Measurements from ENCODE around the gene CACNG4.

CACNG4 gene

DNA sequence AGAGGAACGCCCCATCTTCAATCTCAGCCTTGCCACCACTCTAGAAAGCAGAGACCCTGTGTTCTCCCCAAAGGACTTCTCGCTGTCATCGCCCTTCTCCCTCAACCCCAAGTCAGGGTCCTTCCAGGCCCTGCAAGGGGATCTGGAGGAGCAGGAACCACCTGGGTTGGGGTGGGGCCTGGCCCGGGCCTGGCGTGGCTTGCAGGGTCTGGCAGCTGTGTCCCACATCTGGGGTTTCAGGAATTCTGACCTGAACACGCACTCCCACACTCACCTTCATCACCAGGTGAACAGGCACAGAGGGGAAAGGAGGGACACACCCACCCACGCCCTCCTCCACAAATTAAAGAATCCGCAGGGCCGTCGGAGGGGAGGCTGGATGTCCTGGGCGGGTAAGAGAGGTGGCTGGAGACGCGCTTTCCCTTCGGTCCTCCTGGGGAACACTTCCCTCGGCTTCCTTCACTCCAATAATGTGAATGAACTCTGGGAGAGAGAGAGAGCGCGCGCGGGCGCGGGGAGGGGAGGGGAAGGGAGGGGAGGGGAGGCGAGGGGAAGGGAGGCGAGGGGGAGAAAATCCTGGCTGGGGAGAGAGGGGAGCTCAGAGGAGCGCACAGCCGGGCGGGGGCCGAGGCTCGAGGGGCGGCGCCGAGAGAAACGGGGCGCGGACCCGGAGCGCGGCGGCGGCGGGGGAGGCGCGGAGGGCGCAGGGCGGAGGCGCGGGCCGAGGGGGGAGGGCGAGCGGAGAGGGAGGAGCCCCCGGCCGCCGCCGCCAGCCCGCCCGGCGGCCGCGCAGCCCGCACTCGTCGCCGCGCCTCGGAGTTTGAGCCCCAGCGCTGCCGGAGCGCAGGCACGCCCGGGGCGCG, at the start of gene CACNG4:
Gene CACNG4, plus strand, starts transcription at position 799 of the 863 bp plus-strand sequence. CDS start 205 bp downstream, outside the sequence.
- DNase-seq, result no peak

DNA sequence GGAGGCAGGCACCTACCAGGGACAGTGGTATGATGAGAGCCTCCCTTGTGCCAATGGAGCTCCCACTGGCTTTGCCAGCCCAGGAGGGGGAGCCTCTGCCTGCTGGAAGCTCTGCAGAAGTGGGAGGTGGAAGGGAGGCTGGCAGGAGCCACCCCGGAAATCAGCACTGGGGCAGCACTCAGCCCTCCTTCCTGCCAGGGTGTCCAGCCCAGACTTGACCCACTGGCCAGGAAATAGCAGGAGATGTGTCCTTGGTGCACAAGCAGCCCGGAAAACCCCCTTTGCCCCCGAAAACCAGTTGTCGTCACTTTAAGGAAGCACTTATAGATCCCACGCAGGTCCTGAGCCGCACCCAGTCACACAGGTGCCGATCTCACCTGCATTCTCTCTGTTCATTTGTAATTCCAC, 49.3 kb upstream of the CACNG4 start:
- DNase-seq, result no peak

- no peak for DNase-seq
Measured at GRCh38 chr17:66915792-66916191, 48.7 kb upstream of the CACNG4 start.

- DNase-seq, result no peak
Measured at GRCh38 chr17:66916946-66917345, 47.6 kb upstream of the CACNG4 start.

DNA sequence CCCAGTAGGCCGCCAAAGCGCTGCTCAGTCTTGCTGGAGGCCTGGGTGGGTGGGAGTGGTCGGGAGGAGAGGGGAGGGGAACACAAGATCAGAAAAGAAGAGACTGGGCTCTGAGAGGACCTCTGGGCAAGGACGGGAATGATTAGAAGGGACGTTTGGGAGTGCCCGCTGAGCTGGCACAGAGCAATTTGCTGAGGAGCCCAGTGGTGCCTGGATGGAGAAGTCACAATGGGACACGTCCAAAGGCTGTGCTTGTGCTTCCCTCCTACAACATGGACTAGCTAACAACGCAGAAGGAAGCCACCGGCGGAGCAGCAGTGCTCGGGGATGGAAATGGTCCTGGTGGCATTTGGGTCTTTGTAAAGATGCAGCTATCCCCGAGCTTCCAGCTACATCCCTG, 45.6 kb upstream of the CACNG4 start:
- no peak for DNase-seq

- no peak for DNase-seq
Measured at GRCh38 chr17:66920435-66920834, 44.1 kb upstream of the CACNG4 start.

GRCh38 chr17:66920950-66921349, 43.6 kb upstream of the CACNG4 start:
- no peak for DNase-seq

GRCh38 chr17:66923886-66924285, 40.6 kb upstream of the CACNG4 start:
- no peak for DNase-seq

- DNase-seq, result no peak
Measured at GRCh38 chr17:66925811-66926500, 38.6 kb upstream of the CACNG4 start.

- no peak for DNase-seq
Measured at GRCh38 chr17:66928949-66929348, 35.6 kb upstream of the CACNG4 start.

DNA sequence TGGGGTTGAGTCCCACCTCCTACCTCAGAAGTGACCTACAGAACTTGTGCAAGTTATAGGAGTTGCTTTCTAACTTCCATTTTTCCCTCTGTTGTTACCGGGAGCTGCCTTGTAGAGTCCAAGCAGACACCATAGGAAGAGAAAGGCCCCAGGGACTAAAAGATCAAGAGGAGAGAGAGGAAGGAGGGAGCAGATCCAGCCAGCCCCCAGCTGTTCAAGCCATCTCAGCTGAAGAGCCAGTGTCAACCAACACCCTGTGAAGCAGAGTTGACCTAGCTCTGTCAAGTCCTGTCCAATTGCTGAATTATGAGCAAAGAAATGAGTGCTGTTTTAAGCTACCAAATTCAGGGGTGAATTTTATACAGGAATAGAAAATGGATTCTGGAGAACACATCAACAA, 34.9 kb upstream of the CACNG4 start:
- no peak for DNase-seq

DNA sequence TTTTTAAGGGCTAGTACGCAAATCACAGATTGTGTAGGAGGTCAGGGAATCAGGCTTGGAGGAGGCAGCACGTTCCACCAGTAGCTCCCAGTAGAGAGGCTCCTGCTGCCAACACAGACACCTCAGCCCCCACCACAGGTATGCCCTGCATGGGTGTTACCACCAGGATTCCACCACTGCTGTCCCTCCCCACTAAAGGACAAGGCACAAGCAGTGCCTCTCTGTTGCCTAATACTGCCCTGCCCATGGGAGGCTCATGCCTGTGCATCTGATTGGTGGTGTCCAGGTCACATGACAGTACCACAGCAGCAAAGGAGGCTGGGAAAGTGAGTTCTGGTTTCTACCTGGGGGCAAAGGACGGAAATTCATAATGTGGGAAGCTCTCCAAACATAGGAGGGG, 33.6 kb upstream of the CACNG4 start:
- no peak for DNase-seq

DNA sequence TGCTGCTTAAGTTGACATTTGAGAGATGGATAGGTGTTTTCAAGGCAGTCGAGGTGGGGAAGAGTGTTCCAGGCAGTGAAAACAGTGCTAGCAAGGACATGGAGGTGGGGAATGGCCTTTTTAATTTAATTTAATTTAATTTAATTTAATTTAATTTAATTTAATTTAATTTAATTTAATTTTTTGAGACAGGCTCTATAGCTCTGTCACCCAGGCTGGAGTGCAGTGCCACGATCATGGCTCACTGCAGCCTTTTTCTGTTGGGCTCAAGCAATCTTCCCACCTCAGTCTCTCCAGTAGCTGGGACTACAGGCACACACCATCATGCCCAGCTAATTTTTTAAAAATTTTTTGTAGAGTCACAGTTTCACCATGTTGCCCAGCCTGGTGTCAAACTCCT, 32.2 kb upstream of the CACNG4 start:
- DNase-seq, result no peak

DNA sequence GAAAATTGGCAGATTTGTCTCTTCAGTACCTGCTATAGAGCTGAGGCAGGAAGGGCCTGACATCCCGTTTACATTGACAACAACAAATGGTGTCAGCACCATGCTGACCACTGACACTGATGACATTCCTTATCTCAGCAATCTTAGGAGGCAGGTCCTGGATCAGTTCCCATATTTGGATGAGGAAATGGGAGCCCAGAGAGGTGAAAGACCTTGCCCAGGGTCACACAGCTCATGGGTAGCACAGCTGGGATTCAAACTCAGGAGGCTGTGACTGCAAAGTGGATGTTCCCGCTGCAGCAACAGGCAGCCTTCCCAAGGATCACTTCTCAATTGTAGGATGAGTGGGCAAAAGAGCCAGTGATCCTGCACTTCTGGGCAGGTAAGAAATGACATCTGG, 30.5 kb upstream of the CACNG4 start:
- no peak for DNase-seq

DNA sequence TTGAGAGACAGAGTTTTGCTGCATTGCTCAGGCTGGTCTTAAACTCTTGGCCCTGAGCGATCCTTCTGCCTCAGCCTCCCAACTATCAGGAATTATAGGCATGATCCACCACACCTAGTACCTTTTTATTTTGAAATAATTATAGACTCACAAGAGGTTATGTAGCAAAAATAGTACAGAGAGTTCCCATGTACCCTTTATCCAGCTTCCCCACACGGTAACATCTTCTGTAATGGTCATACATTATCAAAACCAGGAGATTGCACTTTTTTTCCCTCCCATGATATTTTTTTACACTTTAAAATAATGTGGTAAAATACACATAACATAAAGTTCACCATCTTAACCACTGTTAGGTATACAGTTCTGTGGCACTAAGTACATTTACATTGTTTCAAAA, 28.8 kb upstream of the CACNG4 start:
- DNase-seq, result no peak

DNA sequence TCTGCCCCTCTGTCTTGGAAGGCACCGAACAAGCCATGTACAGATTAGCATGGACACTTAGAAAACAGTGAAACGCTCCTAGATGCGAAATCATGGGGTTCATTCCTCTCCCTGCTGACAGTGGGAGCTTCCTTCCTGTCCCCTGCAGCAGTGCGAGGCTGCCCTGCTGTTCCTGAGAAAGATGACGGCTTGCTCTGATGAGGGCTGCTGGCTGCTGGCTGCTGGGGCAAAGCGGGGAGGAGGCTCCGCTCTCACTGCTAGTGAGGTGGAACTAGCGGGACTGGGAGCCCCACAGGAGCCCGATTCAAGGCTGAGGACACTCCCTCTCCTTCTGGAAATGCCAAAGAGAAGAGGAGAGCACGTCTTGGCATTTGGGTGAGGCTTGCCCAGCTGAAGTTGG, 25.9 kb upstream of the CACNG4 start:
- DNase-seq, result no peak

DNA sequence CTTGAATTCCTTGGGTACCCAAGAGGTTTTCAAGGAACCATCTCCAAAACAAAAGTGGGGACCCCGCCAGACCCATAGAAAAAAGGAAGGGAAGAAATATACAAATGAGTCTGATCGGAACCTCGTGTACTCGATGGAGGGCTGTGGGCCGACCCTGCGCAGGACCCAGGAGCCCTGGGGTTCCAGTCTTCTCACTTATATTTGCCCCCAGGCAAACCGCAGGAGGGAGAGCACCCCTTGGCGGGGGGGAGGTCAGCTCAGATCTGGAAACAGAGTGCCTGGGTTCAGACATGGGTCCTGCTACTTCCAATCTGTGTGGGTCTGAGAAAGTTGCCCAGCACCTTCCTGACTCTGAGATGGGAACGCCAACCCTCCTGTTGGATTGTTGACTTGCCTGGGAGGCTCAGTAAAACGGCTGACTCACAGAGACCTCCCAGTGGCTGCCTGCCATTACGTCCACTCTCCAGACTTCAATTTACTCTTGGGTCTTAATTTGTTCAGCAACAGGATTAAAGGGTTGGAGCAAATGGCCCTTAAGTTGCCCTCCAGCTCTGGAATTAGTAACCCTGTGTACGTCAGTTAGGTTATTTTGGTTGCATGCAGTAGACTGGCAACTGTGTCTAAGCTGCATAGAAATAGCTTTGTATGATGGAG, 24.9 kb upstream of the CACNG4 start:
- DNase-seq, result no peak

GRCh38 chr17:66941249-66941648, 23.3 kb upstream of the CACNG4 start:
- DNase-seq, result no peak

DNA sequence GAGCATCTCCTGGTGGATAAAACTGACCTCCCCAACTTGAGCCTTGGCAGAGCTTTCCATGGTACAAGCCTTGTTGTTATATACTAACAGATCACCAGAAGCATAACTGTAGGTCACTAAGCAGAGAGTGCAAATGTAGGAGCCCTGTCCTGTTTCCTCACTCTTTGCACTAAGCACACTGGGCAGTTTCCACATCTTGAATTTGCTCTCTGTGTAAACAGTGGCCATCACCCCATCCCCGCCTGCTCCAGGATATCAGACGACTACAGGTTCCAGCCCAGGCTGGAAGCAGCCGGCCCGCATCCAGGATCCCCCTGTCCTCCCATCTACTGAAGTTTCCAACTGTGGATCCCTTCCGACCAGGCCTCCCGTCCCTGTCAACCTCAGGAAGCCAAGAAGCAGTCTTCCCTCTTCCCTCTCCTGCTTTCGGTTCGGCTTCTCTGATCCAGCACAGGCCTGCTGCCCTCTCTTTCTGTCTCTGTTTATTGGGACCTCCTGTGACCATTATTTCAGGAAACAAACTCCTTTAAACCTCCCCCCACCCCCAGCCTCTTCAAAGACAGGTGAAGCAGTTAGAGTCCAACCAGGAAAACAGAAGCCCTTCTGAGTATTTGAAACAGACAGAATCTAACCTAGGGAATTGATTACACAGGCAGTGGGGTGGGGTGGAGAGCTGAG, 22.6 kb upstream of the CACNG4 start:
- DNase-seq, result no peak

DNA sequence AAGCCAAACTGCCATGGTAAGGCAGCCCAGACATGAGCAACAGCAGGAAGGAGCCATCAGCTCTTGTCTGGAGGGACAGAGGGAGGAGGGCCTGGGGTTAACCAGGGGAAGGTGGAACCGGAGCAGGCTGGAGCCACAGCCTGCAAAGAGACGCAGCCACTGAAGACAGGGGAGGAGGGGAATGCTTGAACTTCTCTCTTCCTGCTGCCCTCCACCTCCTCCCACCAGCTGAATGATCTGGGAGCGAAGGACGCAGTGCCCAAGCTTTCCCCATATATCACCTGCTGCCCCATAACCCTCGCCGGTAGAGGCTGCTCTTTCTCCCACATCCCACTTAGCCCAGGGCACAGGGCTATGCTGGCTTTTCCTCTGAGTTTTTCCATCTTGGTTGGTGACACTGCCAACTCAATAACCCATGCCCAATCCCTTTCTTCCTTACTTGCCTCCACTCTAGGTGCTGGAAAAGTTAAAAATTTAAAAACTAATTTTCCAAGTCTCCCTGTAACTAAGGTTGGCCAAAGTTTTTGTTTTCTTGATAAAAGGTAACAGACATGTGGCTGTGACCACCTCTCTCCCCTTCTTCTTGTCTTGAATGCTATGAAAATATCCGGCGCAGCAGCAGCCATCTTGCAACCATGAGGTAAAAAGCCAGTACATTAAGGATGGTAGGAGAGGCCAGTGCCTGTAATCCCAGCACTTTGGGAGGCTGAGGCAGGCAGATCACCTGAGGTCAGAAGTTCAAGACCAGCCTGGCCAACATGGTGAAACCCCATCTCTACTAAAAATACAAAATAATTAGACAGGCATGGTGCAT, 21.8 kb upstream of the CACNG4 start:
- no peak for DNase-seq

- no peak for DNase-seq
Measured at GRCh38 chr17:66943484-66943883, 21.0 kb upstream of the CACNG4 start.

Data from NCI-H1048 (cell line).